Fibroblast of mammary gland (primary cell): ENCODE results near the gene MYDGF.
A peak's percentile ranks its signal among the peaks of the same experiment; 100 is the strongest.

Experiments used
- DNase-seq: peaks from one replicate; pipeline ENCODE4 v3.0.0-alpha.2; 2010; ENCODE audit warnings: low read depth
- H3K4me3 ChIP-seq: 2 replicates; pipeline ENCODE4 v1.5.1; 2011; ENCODE audit warnings: low read depth, mild to moderate bottlenecking, low read length, moderate library complexity; ENCODE audit not compliant: control insufficient read depth
- TF ChIP-seq, protein P1 (sequence below): conservative IDR thresholded peaks from 2 replicates; pipeline ENCODE4 v1.5.1; 2011; ENCODE audit warnings: low read depth, low read length, inconsistent platforms; ENCODE audit not compliant: control insufficient read depth, insufficient read depth

MYDGF gene

GRCh38 chr19:4701557-4701956, 31.4 kb upstream of the MYDGF start:
- DNase-seq, result no peak
- TF ChIP-seq, protein P1, sequence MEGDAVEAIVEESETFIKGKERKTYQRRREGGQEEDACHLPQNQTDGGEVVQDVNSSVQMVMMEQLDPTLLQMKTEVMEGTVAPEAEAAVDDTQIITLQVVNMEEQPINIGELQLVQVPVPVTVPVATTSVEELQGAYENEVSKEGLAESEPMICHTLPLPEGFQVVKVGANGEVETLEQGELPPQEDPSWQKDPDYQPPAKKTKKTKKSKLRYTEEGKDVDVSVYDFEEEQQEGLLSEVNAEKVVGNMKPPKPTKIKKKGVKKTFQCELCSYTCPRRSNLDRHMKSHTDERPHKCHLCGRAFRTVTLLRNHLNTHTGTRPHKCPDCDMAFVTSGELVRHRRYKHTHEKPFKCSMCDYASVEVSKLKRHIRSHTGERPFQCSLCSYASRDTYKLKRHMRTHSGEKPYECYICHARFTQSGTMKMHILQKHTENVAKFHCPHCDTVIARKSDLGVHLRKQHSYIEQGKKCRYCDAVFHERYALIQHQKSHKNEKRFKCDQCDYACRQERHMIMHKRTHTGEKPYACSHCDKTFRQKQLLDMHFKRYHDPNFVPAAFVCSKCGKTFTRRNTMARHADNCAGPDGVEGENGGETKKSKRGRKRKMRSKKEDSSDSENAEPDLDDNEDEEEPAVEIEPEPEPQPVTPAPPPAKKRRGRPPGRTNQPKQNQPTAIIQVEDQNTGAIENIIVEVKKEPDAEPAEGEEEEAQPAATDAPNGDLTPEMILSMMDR, result no peak
- no peak overlapping the region for H3K4me3 ChIP-seq

- TF ChIP-seq, protein P1, result no peak
- DNase-seq, result no peak
- no peak overlapping the region for H3K4me3 ChIP-seq
Measured at GRCh38 chr19:4700693-4700970, 30.5 kb upstream of the MYDGF start.

DNA sequence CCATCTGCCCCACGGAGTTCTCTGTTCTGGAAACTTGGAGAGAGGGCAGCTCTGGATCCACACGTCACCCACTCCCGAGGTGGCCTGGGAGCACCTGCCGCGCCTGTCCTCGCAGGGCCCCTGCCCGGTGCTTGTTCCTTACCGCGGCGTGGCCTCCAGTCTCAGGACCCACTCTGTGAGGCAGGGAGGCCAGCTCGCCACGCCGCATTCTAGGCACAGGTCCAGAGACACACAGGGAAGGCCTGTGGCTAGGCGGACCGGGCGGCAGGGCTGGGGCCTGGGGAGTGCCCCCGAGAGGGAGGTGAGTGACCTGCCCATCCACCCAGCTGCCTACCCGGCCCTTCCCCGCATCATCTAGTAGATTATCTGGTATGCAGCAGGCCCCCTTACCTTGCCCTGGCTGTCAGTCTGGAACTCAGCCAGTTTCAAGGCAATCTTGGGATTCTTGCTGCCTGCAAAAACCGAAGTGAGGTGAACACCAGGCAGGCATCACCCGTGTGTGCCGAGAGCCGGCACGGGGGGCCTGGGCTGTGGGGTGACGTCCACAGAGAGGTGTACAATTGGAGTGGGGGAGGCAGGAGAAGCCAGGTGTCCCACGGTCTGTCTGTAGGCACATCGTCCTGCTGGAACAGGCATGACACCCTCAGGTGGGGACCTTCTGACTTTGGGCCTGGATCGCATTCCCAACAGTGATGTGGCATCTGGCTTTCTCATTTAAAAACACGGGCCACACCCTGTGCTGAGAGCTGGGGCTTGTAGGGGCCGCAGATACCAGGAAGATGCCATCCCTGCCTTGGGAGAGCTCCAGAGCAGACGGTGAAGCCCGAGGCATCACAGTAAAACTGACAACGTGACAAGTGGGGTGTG, 29.9 kb upstream of the MYDGF start:
- H3K4me3 ChIP-seq, result no peak overlapping the region
- no peak for DNase-seq
- TF ChIP-seq, protein P1, result no peak

GRCh38 chr19:4697304-4697703, 27.2 kb upstream of the MYDGF start:
- H3K4me3 ChIP-seq, result no peak overlapping the region
- TF ChIP-seq, protein P1, result no peak
- no peak for DNase-seq

DNA sequence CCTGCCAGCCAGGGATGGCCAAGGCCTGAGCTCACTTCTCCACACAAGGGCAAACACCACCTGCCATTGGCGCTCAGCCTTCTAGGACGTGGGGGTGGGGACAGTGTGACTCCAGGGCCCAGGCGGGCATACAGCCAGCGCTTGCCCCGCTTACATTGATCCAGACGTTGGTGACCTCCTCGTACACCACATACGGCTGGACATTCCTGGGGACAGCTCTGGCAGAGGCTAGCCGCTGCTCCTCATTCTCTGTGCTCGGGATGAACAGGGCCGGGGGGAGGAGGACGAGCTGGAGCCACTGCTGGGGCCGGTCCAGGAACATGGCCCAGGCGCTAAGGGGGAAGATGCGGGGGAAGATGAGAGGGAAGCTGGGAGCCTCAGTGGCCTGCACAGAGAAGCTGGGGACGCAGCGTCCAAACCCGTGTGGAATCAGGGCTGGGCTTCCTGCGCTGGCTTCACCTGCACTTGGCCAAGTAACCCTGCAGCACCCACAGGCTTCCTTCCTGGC, 25.1 kb upstream of the MYDGF start:
- H3K4me3 ChIP-seq, result no peak overlapping the region
- no peak for DNase-seq
- TF ChIP-seq, protein P1, result no peak

GRCh38 chr19:4694211-4694987, 24.3 kb upstream of the MYDGF start:
- H3K4me3 ChIP-seq, result no peak overlapping the region
- TF ChIP-seq, protein P1, result no peak
- DNase-seq, result peak; percentile 99
